Tongue (tissue), 2 donors: Measurements from ENCODE around the gene FTL. TPM values are rescaled to one million over a fixed set of nuclear protein-coding genes. Genes with fewer than 3 reads are reported as not detected.

Experiments used
- DNase-seq: peaks from one replicate; pipeline ENCODE4 v3.0.0-alpha.2; 2015
- total RNA-seq: library from RNA; depleted of rRNA; stranded (reverse); fragments of >200 nt; gene quantifications from one replicate; pipeline ENCODE4 v1.2.3, GENCODE V29; 2014

Gene FTL
- total RNA-seq, 1 donor from 2014 or later: 430 TPM

- no peak for DNase-seq
Observed at GRCh38 chr19:48966541-48967345, 1.6 kb downstream of the FTL start.

- no peak for DNase-seq
Observed at GRCh38 chr19:48967346-48968178, 2.5 kb downstream of the FTL start.

- DNase-seq: no peak
Observed at GRCh38 chr19:48968179-48968661, 3.1 kb downstream of the FTL start.

DNA sequence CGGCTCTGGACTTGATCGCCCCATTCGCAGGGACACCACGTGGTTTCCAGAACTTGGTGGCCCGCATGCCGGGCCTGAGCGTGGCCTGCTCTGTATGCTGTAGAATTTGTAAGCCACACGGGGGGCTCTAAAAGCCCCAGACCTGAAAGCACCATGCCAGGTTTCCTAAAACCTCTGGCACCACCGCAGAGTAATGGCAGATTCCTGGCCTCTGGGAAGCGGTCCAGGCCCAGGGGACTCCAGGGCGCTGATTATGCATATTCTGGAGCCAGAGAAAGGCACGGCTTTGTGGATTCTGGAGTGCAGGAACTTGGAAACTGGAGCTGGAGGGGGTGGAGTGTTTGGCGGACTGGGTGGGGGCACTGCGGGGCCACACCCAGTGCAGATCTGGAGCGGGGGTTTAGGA, 3.7 kb downstream of the FTL start:
- no peak for DNase-seq

DNA sequence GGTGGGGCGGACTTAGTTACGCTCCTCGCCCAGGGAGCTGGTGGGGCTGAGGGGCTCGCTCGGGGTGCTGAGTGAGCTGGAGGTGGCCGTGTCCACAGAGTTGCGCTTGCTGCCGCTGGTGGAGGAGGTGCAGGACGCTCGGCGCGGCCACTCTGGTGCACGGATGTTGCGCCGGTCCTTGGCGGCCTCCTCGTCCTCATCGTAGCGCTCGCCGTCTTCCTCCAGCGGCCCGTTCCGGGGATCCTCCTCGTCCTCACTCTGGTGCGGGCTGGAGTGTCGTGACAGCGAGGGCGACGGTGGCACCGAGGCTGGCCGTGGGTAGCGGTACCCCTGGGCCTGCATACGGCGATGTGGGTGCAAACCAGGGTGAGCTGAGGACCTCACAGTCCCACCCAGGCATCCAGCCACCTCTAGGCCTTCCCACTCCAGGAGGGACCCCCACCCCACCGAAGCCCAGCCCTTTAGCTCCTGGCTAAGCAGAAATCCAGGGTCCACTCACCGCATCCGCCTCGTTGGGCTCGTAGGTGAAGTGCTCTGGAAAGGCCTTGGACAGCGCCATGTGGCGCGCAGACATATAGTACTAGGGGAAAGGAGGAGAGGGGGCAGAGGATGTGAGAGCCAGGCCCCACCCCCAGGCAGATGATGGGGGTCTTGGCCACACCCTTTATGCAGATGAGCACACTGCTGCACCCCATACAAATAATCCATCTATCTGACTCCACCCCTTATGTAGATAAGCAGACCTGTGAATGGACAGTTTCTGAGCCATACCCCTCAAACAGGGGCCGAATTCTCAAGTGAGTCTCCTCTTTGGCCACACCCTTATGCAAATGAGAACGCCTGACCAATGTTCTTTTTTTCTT, 4.4 kb downstream of the FTL start:
- DNase-seq: no peak

DNA sequence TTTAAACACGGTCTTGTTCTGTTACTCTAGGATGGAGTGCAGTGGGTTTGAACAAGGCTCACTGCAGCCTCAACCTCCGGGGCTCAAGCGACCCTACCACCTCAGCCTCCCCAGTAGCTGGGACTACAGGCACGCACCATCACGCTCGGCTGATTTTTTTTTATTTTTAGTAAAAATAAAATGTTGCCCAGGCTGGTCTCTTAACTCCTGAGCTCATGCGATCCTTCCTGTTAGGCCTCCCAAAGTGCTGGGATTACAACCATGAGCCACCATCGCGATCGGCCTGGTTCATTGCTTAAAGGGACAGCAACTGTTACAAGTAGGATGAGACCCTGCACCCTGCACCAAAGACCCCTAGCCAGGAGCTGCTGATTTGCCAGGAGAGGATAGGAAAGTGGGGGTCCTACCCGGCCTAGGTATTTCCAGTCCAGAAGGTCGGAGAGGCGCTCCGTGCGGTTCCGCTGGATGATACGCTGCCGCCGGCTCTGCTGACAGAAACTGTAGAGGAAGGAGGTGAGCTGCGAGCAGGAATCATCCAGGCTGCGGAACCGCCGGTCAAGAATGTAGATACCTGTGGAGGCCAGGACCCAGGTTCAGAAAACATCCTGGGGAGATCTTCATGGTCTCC, 5.1 kb downstream of the FTL start:
- no peak for DNase-seq

DNA sequence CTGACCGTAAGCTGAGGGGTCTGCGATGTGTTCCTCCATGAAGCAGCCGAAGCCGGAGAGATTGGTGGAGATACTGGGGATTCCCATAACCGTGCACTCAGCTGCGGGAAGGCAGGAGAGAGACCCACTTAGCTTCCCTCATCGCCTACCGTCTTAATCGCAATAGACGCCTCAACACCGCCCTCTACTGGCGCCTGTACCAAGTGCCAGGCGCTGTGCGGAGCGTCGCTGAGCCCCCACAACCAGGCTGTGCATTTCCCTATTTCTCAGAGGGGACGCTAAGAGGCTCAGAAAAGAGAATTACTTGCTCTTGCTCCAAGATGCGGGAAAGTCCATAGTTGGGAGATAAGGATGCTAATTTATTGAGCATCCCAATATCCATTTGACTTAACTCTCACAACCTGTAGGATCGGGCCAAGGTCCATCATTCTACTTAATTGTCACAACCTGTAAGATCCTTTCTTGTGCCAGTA, 5.8 kb downstream of the FTL start:
- DNase-seq: peak; percentile 91

DNA sequence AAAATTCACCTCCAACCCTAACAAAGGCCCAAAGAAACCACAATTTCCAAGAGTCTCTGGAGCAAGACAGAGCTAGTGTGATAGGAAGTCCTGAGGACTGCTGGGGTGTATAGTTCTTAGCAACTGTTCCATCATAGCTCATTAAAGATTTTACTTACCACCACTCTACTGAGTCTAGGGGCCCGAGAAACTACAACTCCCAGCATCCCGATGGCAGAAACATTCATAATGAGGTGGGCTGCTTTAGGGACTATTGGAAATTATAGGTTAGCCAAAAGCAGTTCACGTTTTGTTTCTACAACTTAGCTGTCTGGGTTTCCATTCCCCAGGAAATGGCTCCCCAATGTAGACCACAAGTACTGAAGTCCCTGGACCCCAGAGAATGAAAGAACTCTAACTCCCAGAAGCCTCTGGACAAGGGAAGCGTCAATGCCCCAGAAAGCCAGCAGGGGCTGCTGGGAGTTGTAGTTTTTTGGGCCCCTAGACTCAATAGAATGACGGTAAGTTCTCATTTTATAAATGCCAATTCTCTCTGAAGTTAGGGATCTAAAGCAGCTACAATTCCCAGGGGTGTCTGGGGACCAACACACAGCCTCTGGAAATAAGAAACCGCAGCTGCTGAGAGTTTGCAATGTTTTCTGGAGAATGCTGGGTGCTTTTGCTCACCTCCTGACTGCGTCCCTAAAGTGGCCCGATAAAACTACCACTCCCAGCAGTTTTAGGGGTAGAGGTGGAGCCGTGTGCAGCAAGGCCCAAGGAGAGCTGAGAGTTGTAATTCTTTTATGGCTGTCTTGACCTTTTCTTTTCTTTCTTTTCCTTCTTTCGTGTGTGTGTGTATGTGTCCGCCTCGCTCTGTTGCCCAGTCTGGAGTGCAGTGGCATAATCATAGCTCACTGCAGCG, 11.1 kb downstream of the FTL start:
- peak; percentile 70 for DNase-seq

GRCh38 chr19:48977061-48977460, 12.0 kb downstream of the FTL start:
- DNase-seq: no peak

- no peak for DNase-seq
Observed at GRCh38 chr19:48982280-48982679, 17.2 kb downstream of the FTL start.

- no peak for DNase-seq
Observed at GRCh38 chr19:48985711-48986110, 20.6 kb downstream of the FTL start.

DNA sequence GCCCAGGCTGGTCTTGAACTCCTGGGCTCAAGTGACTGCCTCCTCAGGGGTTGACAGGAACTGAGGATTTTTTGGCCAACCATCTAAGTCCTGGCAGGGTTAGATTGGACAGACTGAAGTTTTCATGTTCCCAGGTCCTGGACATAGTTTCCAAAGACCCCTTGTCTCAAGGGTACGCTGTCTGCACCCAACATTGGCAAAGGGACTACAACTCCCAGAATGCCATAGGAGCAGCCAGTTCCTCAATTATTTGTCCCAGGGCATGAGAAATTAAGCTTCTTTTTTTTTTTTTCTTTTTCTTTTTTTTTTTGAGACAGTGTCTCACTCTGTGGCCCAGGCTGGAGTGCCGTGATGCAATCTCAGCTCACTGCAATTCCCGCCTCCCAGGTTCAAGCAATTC, 21.1 kb downstream of the FTL start:
- DNase-seq: no peak

GRCh38 chr19:48987323-48987722, 22.2 kb downstream of the FTL start:
- DNase-seq: no peak

DNA sequence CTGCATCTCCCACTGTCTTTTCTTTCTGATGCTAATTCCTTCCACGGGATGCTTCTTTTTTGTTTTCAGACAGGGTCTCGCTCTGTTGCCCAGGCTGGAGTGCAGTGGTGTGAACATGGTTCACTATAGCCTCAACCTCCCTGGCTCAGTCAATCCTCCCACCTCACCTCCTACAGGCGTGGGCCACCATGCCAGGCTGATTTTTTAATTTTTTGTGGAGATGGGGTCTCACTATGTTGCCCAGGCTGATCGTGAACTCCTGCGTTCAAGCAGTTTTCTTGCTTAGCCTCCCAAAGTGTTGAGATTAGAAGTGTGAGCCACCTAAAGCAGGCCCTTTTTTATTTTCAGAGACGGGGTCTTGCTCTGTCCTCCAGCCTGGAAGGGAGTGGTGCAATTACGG, 23.2 kb downstream of the FTL start:
- DNase-seq: no peak

GRCh38 chr19:48988860-48989259, 23.8 kb downstream of the FTL start:
- DNase-seq: no peak

GRCh38 chr19:48989701-48990291, 24.7 kb downstream of the FTL start:
- DNase-seq: peak; percentile 82

DNA sequence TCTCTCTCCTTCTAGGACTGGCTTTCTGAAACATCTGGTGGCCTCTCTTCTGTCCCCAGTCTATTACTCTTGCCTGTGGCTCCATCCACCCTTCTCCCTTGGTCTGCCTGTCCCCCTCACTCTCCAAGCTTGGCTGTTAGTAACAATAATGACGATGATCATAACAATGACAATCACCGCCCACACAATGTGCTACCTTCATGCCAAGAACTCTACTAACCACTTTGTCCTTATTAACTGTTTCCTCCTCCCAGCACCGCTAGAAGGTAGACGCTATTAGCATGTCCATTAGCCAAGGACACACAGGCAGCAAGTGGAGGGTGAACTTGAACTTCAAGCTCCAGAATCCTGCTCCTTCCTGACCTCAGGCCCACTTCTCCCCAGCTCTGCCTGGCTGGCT, 25.3 kb downstream of the FTL start:
- DNase-seq: no peak

GRCh38 chr19:48991011-48991609, 26.0 kb downstream of the FTL start:
- no peak for DNase-seq

- DNase-seq: peak; percentile 83
Observed at GRCh38 chr19:48991873-48992580, 26.9 kb downstream of the FTL start.
